NCI-H2107 (cell line): ENCODE data around the gene STAMBP.
A peak's percentile ranks its signal among the peaks of the same experiment; 100 is the strongest.
"Not testable (repeated sequence)": the region's sequence is repeated elsewhere in the genome, so short reads cannot be mapped to it uniquely, and the experiment has no call there.

Experiments used
- DNase-seq: peaks from one replicate; lab custom pipeline; 2025; lab: John Stamatoyannopoulos, UW

STAMBP gene

GRCh38 chr2:73828818-73829570 lies at the start of gene STAMBP:
TSS of gene STAMBP (plus strand) at chr2:73828961. CDS start at chr2:73830857, 1,896 bp downstream.
- peak; percentile 89 for DNase-seq

DNA sequence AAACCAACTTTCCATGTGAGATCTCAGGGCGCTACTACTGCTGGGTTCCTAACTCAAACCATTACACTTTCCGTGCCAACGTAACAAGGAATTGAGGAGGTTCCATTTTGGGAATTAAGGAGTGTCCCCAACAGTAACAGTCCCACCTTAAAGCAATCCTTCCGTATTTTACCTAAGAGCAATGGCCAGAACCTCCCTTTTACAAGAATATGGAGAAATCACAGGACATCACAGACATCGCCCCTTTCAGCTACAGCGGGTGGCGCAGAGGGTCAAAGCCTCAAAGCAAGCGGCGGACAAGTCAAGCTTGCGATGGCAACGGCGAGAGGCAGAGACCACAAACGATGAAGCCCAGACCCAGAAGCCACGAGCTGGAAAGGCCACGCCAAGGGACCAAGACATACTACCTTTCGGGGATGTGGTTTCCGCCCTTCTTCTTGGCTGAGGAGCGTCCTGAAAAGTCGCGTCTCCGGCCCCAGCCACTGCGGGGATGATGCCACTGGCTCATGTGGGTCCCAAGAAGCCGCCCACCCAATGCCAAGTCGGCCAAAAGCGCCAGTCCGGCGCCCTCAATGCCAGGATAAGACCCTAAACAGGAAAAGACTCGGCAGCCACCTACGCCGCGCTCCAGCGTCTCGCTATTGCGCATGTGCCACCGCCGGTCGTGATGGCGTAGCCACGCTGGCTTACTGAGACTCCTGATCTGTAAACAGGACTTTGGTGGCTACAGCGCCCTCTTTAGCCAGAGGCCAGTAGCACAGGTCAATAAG lies 49.1 kb upstream of the STAMBP start, which contains the start of gene DUSP11:
Gene DUSP11, minus strand, starts transcription at position 637 of the 770 bp plus-strand sequence. Its CDS starts 129 bp downstream, at position 508.
- DNase-seq = peak; percentile 66

DNA sequence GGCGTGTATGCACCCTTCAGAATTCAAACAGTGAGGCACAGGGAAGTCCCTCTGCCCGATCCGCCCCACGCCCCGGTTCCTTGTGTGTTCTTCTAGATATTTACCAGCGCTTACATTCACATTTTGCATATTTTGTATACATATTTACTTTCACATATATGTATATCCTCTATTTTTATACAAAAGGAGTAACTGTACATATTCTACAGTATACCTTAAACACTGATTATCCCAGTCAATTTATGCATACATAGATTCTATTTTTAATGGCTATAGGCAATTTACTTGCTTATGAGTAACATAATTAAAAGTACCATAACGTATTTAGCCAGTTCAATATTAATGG lies 48.6 kb upstream of the STAMBP start:
- DNase-seq = no peak

DNA sequence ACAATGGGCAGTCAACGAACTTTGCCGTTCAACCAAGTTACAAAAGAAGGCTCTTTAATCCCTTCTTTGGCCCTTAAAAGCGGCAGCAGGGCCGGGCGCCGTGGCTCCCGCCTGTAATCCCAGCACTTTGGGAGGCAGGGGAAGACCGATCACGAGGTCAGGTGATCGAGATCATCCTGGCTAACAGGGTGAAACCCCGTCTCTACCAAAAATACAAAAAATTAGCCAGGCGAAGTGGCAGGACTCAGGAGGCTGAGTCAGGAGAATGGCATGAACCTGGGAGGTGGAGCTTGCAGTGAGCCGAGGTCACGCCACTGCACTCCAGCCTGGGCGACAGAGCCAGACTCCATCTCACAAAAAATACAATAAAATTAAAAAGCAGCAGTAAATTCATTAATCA lies 45.4 kb upstream of the STAMBP start:
- not testable (repeated sequence) for DNase-seq

GRCh38 chr2:73783883-73784282 lies 44.9 kb upstream of the STAMBP start, which contains the start of gene C2orf78:
TSS of gene C2orf78 (plus strand) at chr2:73784183. CDS start at chr2:73784310, 127 bp downstream.
- not testable (repeated sequence) for DNase-seq

DNA sequence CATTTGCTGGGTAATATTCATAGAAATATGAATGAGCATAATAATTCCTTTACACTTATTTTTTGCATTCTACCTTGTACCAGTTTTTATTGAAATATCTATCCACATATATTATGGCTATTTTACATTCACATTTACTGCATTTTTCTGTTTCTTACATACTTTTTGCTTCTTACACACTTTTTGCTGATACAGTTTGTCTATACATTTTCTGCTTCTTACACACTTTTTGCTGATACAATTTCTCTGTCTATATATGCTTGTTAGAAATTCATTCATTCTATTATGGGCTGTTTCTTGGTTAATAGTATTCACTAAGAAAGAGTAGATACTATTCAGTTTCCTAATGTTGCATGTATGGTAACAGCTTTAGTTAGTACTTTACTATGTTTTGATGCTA lies 16.9 kb upstream of the STAMBP start:
- DNase-seq = no peak

- no peak for DNase-seq
Observed at GRCh38 chr2:73812635-73813034, 16.1 kb upstream of the STAMBP start.

DNA sequence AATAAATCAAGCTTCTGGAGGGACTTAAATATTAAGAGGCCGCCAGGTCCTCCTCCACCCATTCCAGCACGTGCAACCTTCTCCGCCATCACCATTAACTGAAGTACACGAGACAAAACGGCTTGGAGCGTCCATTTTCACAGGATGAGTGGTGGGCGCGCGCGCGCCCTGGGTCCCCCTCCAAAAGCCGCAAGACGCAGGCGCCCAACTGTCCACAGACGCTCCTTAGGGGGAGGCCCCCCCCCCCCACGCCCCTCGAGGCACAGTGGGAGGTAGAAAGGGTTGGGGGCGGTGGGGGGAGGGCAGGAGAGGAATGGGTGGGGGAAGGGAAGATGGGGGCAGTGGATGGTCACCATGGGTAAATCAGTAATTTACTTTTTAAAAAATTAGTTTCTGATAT lies 10.5 kb upstream of the STAMBP start:
- DNase-seq = no peak

DNA sequence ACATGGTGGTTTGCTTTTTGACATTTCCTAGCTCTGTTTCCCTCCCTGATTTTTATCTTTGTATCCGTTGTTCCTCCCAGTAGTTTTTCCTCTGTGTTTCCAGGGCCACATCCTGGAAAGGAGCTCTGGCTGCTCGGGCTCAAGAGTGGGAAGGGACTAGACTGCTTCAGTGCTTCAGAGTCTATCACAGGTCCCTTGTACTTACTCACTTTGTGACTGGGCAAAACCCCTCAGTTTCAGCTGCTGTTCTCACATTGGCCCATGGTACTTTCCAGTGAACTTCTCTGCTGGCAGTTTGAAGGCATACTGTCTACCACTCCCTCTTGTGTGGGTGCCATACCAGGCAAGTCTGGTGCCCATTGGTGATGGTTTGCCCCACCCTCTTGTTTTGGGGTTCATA lies 7.5 kb upstream of the STAMBP start:
- DNase-seq = no peak

GRCh38 chr2:73821669-73822068 lies 7.1 kb upstream of the STAMBP start:
- DNase-seq = no peak

DNA sequence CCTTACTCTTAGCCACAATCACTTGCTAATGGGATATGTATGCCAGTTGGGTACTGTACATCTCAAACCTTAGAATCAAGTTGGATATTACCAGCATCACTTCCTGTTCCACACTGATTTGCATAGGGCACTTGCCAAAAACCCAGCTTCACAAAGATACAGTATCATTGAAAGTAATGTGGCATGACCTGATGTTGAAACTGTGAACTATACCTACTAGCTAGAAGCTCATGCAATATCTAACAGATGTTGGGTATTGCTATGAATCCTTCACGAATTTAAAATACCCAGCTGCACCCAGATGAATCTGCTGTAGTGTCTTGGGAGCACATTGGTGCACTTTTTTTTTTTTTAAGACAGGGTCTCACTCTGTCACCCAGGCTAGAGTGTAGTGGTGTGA lies 6.5 kb upstream of the STAMBP start:
- DNase-seq = no peak

DNA sequence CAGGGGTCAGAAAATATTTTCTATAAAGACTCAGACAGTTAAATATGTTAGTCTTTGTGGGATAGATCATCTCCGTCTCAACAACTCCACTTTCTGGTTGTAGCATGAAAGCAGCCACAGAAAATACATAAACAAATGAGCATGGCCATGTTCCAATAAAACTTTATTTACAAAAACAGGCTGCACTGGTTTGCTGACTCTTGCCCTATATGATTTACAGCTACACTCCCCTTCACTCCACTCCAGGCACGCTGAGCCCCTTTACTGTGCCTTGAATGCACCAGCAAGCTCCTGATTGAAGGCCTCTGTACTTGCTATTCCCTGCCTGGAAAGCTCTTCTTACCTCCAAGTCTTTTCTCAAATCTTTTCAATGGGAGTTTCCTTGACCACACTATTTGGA lies 5.8 kb upstream of the STAMBP start:
- no peak for DNase-seq

DNA sequence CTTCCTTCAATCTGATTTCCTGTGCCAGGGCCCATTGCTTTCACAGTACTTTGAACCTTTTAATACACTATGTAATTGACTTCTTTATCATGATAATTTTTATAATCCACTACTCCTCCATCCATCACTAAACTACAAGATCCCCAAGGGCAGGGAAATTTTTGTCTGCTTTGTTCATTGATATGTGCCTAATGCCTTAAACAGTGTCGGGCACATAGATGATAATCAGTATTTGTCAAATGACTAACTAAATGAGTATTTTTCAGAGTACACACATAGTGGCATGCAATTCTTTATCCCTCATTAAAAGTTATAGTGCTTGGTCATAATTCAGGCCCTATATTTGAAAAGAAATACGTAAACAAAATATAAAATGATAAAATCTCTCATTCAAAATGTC lies 5.3 kb upstream of the STAMBP start:
- no peak for DNase-seq

DNA sequence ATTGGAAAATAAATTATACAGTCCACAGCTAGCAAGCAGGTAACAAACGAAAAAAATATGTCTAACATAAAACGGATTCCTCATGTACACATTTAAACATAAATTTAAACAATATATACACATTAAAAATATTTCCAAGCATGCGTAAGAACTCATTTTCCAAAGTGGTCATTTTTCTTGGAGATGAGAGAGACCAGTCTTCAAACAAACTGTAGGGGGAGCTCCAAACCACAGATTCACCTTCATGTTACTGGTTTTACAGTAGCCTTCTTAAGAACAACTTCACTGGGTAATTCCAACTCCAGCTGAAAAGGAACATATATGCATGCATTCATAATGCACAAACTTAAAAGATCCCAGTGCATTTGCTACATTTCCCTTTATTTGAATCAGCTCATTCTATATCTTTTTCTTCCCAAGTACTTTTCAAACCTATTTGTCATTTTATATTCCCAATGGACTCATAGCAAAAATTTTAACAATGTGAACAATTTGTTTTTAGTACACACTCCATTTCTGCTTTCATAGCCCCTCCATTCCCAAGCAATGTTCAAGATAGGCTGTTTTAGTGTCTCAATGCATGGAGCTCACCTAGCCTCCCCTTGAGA lies 4.7 kb upstream of the STAMBP start:
- peak; percentile 61 for DNase-seq

- DNase-seq = no peak
Observed at GRCh38 chr2:73825408-73825807, 3.4 kb upstream of the STAMBP start.

DNA sequence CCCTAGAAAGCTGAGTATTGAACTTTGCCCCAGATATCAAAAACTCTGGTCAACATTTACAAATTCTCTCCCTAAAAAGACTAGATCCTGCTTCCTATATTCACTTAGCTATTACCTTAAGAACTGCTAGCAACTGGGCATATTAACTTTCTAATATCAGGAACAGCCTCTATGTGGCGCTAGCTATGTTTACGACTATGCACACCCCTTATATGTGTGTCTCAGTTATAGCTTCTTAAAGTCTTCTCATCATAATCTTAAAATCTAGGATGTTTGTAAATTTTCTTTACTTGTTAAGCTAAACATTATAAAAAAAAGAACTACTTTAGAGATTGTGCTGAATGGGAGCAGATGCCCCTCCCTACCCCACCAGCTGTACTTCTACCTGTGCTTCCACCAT lies 1.7 kb upstream of the STAMBP start:
- DNase-seq = no peak

DNA sequence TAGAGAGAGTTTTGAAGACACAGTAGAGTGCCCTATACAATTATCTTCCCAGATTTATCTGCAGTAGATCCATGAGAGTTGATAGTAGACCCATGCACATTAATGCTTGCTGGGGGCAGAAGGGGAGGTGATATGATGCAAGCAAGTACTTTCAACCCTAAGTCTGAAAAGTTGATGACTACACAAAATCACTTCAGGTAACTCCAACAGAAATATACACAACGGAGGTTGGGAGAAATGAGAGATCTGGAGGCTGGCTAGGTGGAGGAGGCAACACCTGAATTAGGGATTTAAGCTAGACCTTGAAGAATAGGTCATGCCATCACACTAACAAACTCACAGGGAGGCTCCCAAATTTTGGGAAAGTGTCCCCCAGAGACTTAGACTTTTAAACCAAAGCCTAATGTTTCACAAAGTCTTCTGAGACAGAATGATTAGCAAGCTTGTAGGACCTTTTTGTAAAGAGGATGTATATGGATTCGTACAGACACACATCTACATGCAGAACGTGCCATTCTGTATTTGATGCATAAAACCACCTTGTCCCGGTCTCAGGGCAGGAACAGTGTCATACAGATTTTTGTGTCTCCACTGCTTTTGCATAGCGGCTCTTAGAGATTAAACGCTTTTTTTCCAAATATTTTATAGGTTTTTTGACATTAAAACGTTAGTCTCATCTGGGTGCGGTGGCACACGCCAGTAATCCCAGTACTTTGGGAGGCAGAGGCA lies 937 bp upstream of the STAMBP start:
- DNase-seq = no peak

DNA sequence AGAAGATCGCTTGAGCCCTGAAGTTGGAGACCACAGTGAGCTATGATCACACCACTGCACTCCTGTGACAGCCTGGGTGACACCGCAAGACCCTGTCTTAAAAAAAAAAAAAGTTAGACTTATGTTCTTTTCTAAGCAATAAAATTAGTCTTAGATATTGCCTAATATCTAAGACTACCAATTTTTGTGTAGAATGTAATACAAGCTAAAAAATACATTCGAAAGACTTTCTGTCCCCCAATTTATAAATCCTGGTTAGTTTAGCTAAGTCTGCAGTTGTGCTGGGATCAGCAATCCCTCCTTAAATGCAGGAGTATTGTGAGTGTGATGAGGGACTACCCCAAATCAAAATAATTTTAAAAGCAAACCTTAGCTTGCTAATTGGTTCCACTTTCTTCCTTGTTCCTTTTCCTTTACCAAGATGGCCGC lies 358 bp upstream of the STAMBP start:
- no peak for DNase-seq

DNA sequence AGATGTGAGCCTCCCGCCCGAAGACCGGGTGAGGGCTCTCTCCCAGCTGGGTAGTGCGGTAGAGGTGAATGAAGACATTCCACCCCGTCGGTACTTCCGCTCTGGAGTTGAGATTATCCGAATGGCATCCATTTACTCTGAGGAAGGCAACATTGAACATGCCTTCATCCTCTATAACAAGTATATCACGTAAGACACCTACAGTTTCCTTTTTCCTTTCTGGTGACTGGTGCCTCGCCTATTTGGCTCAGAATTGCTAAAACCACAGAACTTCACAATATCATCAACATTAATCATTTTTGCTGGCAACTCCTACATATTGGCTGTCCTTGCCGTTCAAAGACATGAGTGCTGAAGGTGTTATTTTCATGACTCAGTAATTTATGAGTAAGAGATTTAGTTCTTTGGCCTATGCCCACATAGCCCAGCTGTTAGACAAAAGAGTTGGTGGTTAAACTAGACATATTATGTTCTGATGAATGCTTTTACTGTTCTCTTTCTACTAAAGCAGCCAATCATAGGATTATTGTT lies 2.2 kb downstream of the STAMBP start:
- DNase-seq = no peak

- no peak for DNase-seq
Observed at GRCh38 chr2:73832930-73833329, 4.2 kb downstream of the STAMBP start.

GRCh38 chr2:73836141-73836943 lies 7.6 kb downstream of the STAMBP start:
- DNase-seq = no peak
